Memory B cell (primary cell): Measurements from ENCODE around the gene CEBPB.
A peak's percentile ranks its signal among the peaks of the same experiment; 100 is the strongest.

Experiments used
- ATAC-seq: fragments of 150-1000 bp; cut with Tn5 transposase; 2 replicates; pipeline ENCODE4 v1.10.0; 2021; ENCODE audit warnings: low read depth, mild to moderate bottlenecking, moderate library complexity
- DNase-seq, 2 donors: peaks; one replicate each; pipeline ENCODE4 v3.0.0; 2022; ENCODE audit warnings: low spot score in 2 of 2
- H3K27ac Mint-ChIP-seq: one replicate; pipeline ENCODE4 v1.8.0; 2022; ENCODE audit warnings: mild to moderate bottlenecking, moderate library complexity, mixed read lengths
- H3K27me3 Mint-ChIP-seq: one replicate; pipeline ENCODE4 v1.8.0; 2022; ENCODE audit warnings: mixed read lengths
- H3K36me3 Mint-ChIP-seq: one replicate; pipeline ENCODE4 v1.8.0; 2022; ENCODE audit warnings: mild to moderate bottlenecking, mixed read lengths
- H3K4me1 Mint-ChIP-seq: one replicate; pipeline ENCODE4 v1.8.0; 2022; ENCODE audit warnings: mixed read lengths
- H3K4me3 Mint-ChIP-seq: one replicate; pipeline ENCODE4 v1.8.0; 2022; ENCODE audit warnings: mild to moderate bottlenecking, moderate library complexity, mixed read lengths
- H3K9me3 Mint-ChIP-seq: one replicate; pipeline ENCODE4 v1.8.0; 2022; ENCODE audit warnings: mixed read lengths

CEBPB gene

DNA sequence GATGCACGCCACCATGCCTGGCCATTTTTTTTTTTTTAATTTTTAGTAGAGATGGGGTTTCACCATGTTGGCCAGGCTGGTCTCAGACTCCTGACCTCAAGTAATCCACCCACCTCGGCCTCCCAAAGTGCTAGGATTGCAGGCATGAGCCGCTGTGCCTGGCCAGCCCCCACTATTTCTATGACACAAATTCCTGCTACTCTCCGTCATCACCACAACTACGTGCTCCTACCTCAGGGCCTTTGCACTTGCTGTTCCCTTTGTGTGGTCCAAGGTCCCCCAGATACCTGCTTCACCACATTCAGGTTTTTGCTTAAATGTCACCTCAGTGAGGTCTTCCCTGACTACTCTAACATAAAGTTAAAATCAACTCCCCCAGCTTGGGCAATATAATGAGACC lies 5.2 kb upstream of the CEBPB start:
- ATAC-seq = no peak
- Mint-ChIP-seq H3K9me3 (no peaks in the 10 kb centered on the region), H3K4me1 (no peaks in the 10 kb centered on the region), H3K27ac (no peak overlapping the region), H3K36me3 (no peaks in the 10 kb centered on the region), H3K27me3 (peaks cover 11% of the 10 kb centered on the region), H3K4me3 (no peak overlapping the region)
- no peak for DNase-seq

DNA sequence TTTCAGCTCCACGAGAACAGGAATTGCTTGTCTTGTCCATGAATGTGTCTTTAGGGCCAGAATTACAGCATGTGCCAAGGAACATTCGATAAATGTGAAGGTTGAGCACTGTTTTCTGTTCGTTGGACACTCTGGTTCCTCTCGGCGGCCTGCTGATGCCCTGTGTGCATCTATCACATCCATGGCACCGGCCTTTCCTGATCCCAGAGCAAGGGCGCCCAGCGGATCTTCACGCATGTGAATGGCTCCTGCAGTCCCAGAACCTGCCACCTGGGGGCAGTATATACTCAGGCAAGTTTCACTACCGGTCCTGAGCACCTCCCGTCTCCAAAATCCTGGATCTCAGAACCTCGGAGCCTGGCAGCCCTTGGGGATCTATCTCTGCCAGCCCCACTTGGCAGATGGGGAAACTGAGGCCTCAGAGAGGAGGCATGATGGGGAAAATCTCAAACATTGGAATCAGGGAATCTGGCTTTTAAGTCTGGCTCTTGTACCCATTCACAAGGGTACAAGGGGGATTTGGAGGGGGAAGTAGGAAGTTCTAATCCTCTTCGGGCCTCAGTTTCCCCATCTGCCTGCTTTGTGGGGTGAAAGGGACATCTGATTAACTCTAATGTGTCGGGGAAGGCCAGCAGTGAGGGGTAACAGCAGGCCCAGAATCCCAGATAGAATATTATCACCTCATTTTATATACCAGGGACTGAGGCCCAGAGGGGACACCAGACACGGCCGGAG lies 4.3 kb upstream of the CEBPB start:
- no peak overlapping the region for H3K27ac Mint-ChIP-seq
- no peak overlapping the region for H3K4me3 Mint-ChIP-seq
- H3K27me3 Mint-ChIP-seq = peaks cover 11% of the 10 kb centered on the region
- ATAC-seq (no peak), DNase-seq (peak; percentile 86 to 96)
- H3K4me1 Mint-ChIP-seq = no peaks in the 10 kb centered on the region
- no peaks in the 10 kb centered on the region for H3K9me3 Mint-ChIP-seq
- no peaks in the 10 kb centered on the region for H3K36me3 Mint-ChIP-seq

DNA sequence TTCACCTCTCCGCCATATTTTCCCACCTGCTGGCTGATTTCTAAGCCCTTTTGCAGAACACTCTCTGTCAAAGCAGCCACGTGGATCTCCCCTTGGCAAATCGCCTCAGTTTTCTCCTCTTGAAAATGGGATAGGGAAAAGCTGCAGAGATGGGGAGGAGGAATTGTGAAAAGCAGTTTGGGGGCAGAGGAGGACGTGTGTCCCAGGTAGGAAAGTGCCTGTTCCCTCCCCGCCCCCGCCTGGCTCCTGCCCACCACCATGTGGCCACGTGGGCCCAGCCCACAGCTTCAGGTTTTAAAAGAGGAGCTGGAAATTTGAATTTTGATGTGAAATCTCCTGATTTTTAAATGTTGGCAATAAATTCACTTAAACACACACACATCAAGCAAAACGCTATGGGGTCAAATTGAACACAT lies 3.6 kb upstream of the CEBPB start:
- Mint-ChIP-seq H3K9me3 (no peaks in the 10 kb centered on the region), H3K36me3 (no peaks in the 10 kb centered on the region), H3K27me3 (peaks cover 11% of the 10 kb centered on the region), H3K27ac (no peak overlapping the region), H3K4me3 (no peak overlapping the region), H3K4me1 (no peaks in the 10 kb centered on the region)
- no peak for DNase-seq
- no peak for ATAC-seq

DNA sequence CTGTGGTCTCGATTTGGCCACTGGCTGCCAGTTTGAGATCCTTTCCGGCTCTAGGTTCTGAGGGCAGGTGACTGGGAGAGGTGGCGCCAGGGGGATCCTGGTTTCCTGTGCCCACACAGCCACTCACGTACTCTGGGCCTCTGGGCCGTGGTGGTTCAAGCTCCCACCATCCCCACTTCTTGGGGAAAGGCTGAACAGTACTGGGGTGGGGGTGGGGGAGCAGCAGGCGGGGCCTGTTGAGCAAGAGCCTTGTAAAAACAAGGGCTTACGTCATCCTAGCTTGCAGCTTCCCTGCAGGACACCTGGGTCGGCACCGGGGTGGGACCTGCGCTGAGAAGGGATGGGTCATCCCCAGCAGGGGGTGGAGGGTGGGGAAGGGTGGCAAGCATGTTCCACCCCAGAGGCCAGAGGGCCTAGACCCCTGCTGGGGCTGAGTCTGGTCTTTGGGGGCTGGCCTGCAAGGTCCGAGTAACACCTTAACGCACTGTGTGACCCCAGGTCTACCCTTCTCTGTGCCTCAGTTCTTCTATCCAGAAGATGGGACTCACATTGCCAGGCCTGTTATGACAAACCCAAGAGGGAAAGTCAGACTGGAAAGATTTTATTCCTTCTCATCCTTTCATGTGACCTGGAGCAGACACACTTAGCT lies 3.1 kb upstream of the CEBPB start:
- Mint-ChIP-seq H3K9me3 (no peaks in the 10 kb centered on the region), H3K27me3 (peaks cover 11% of the 10 kb centered on the region), H3K27ac (no peak overlapping the region), H3K4me3 (no peak overlapping the region), H3K4me1 (no peaks in the 10 kb centered on the region), H3K36me3 (no peaks in the 10 kb centered on the region)
- ATAC-seq (no peak), DNase-seq (no peak)

DNA sequence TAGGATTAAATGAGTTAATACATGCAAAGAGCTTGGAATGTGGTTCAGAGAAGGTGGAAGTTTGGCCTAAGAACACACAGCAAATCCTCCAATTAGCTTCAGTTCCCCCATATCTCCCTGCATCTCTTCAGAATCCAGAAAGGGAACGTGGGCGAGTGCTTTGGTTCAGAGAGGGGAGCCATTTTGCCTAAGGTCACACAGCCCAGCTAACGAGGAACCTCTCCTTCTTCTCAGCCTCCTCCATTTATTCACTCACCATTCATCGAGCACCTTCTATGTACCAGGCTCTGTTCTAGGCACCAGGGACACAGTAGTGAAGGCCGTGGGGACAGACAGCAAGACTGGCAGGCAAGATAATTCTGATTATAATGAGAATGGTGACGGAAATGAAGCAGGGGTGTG lies 2.3 kb upstream of the CEBPB start:
- DNase-seq (no peak), ATAC-seq (no peak)
- Mint-ChIP-seq H3K36me3 (no peaks in the 10 kb centered on the region), H3K4me3 (no peak overlapping the region), H3K4me1 (peaks cover 6% of the 10 kb centered on the region), H3K9me3 (no peaks in the 10 kb centered on the region), H3K27me3 (peaks cover 11% of the 10 kb centered on the region), H3K27ac (no peak overlapping the region)

DNA sequence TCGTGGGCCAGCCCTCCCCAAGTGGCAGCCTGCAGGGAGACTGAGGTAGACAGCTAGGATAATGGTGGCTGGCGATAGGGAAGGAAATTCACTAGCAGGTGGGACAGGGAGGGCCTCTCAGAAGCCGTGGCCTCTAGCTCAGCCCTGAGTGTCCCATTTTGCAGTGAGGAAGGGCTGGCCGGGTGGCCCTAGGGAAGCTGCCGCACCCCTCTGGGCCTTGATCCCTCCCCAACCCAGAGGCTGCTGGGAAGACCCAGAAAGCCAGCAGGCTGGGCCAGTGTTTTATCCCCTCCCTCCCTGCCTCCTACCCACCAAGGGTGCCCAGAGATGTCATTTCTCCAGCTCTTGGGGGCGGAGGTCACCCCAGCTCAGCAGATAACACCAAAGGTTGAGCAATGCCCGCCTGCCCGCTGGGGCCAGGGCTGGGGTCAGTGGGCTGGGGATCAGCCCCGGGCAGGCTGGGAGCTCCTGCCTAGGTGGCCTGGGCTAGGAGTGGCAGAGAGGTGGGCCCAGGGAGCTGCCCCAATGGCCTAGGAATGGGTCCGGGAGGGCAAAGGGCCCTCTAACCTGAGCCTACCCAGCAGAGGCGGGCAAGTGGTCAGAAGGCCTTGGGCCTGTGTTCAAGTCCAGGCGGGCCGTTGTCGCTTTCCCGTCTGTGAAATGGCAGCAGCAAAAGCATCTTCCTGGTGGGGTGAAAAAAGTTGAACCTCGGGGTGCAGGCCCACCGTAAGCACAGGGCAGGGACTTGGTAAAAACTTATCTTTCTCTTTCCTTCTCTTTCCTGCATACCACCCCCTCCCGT lies 1.6 kb upstream of the CEBPB start:
- Mint-ChIP-seq H3K4me1 (peaks cover 10% of the 10 kb centered on the region), H3K4me3 (peak overlapping the region; percentile 6), H3K27me3 (peaks cover 7% of the 10 kb centered on the region), H3K9me3 (no peaks in the 10 kb centered on the region), H3K27ac (no peak overlapping the region), H3K36me3 (no peaks in the 10 kb centered on the region)
- ATAC-seq = no peak
- DNase-seq = no peak

DNA sequence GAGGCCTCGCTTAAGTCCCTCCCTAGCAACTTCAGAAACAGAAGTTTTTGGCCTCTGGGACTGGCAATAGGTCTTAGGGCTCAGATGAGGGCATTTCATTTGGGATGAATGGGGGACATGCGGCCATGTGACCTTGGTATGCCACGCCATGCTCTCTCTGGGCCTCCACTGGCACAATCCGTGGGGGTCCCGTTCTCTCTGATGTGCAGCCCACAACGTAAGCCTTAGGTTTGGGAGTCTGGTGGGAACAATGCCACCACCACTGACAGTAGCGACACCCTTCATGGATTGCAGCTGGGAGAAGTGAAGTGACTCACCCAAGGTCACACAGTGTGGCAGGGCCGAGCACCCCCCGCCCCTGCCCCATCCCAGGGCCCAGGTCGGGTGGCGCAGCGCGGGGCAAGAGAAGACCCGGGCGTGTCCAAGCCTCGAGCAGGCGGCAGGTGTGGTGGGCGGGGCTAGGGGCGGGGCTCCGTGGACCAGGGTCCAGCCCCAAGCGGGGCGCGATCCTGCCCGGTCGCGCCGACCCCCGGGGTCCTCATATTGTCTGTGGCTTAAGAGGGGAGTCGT lies 864 bp upstream of the CEBPB start:
- ATAC-seq (no peak), DNase-seq (no peak)
- Mint-ChIP-seq H3K9me3 (no peaks in the 10 kb centered on the region), H3K4me3 (peak overlapping the region; percentile 70), H3K4me1 (peaks cover 11% of the 10 kb centered on the region), H3K36me3 (no peaks in the 10 kb centered on the region), H3K27ac (peak overlapping the region; percentile 45), H3K27me3 (peaks cover 3% of the 10 kb centered on the region)

DNA sequence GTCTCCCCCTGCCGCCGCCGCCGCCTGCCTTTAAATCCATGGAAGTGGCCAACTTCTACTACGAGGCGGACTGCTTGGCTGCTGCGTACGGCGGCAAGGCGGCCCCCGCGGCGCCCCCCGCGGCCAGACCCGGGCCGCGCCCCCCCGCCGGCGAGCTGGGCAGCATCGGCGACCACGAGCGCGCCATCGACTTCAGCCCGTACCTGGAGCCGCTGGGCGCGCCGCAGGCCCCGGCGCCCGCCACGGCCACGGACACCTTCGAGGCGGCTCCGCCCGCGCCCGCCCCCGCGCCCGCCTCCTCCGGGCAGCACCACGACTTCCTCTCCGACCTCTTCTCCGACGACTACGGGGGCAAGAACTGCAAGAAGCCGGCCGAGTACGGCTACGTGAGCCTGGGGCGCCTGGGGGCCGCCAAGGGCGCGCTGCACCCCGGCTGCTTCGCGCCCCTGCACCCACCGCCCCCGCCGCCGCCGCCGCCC lies 474 bp downstream of the CEBPB start:
- H3K4me1 Mint-ChIP-seq = peaks cover 15% of the 10 kb centered on the region
- H3K27me3 Mint-ChIP-seq = no peaks in the 10 kb centered on the region
- H3K36me3 Mint-ChIP-seq = no peaks in the 10 kb centered on the region
- H3K27ac Mint-ChIP-seq = peak overlapping the region; percentile 17
- DNase-seq (peak in 1 of 2 donors; percentile 51), ATAC-seq (peak; percentile 36)
- peak overlapping the region; percentile 76 for H3K4me3 Mint-ChIP-seq
- no peaks in the 10 kb centered on the region for H3K9me3 Mint-ChIP-seq

DNA sequence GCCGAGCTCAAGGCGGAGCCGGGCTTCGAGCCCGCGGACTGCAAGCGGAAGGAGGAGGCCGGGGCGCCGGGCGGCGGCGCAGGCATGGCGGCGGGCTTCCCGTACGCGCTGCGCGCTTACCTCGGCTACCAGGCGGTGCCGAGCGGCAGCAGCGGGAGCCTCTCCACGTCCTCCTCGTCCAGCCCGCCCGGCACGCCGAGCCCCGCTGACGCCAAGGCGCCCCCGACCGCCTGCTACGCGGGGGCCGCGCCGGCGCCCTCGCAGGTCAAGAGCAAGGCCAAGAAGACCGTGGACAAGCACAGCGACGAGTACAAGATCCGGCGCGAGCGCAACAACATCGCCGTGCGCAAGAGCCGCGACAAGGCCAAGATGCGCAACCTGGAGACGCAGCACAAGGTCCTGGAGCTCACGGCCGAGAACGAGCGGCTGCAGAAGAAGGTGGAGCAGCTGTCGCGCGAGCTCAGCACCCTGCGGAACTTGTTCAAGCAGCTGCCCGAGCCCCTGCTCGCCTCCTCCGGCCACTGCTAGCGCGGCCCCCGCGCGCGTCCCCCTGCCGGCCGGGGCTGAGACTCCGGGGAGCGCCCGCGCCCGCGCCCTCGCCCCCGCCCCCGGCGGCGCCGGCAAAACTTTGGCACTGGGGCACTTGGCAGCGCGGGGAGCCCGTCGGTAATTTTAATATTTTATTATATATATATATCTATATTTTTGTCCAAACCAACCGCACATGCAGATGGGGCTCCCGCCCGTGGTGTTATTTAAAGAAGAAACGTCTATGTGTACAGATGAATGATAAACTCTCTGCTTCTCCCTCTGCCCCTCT lies 1.1 kb downstream of the CEBPB start:
- H3K4me1 Mint-ChIP-seq = peaks cover 15% of the 10 kb centered on the region
- peak; percentile 33 for ATAC-seq
- no peaks in the 10 kb centered on the region for H3K27me3 Mint-ChIP-seq

DNA sequence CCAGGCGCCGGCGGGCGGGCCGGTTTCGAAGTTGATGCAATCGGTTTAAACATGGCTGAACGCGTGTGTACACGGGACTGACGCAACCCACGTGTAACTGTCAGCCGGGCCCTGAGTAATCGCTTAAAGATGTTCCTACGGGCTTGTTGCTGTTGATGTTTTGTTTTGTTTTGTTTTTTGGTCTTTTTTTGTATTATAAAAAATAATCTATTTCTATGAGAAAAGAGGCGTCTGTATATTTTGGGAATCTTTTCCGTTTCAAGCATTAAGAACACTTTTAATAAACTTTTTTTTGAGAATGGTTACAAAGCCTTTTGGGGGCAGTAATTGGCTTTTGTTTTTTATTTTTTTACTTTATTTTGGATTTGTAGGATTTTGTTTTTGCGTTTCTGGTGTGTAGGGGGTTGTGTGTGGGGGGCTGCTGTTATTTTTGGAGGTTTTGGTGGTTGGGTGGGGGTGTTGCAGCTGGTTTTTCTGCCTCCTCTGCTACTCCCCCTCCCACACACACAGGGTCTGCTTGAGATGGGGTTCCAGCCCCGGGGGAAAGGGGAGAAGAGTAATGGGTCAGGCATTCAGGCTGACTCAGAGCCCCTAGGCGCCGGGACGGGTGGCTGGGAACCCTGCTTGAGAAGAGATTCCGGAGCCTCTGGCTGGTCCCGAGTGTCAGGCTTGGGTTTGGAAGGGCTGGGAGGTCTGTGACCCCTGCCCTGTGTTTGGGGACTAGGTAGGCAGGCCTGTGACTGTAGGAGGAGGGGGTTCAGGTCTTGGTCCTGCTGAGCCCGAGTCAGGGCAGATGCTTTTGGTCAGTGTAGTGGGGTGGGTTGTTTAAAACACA lies 2.0 kb downstream of the CEBPB start:
- H3K27ac Mint-ChIP-seq = peak overlapping the region; percentile 62
- H3K27me3 Mint-ChIP-seq = no peaks in the 10 kb centered on the region
- no peaks in the 10 kb centered on the region for H3K9me3 Mint-ChIP-seq
- DNase-seq (peak in 1 of 2 donors; percentile 52), ATAC-seq (peak; percentile 58)
- H3K4me3 Mint-ChIP-seq = peak overlapping the region; percentile 86
- H3K36me3 Mint-ChIP-seq = no peaks in the 10 kb centered on the region
- H3K4me1 Mint-ChIP-seq = peaks cover 15% of the 10 kb centered on the region

More for the DNA sequence above, 1.1 kb downstream of the CEBPB start:
- DNase-seq = peak; percentile 52 to 69
- H3K9me3 Mint-ChIP-seq = no peaks in the 10 kb centered on the region
- peak overlapping the region; percentile 86 for H3K4me3 Mint-ChIP-seq
- H3K36me3 Mint-ChIP-seq = no peaks in the 10 kb centered on the region
- H3K27ac Mint-ChIP-seq = peak overlapping the region; percentile 41

DNA sequence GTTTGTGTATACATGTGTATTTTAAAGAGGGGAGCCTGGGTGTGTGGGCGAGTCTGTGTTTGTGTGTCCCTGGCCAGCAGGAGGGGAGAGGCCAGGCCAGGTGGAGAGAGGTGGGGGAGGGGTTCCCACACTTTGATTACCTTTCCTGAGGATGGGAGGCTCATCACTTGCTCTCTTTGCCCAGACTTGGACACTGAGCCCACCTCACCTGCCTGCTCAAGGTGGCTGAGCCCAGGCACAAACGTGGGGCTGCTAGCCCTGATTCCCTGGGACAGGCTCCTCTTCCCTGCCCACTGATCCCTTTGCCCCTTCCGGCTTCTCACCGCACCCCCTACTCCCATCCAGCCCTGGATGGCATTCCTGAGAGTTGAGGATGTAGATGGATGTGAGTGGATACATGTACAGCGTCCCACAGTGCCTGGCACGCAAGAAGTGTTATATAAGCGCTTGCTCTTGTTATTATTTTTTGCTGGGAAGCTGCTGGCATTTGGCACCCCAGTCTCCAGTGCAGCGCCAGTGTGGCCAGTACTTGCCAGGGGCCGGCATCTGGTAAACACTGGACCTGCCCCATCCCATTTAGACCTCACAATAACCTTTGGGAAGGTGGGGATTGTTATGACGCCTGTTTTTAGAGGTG lies 2.7 kb downstream of the CEBPB start:
- peaks cover 15% of the 10 kb centered on the region for H3K4me1 Mint-ChIP-seq
- DNase-seq = no peak
- no peak for ATAC-seq
- no peaks in the 10 kb centered on the region for H3K9me3 Mint-ChIP-seq
- H3K4me3 Mint-ChIP-seq = peak overlapping the region; percentile 86
- H3K27me3 Mint-ChIP-seq = no peaks in the 10 kb centered on the region
- H3K36me3 Mint-ChIP-seq = no peaks in the 10 kb centered on the region
- H3K27ac Mint-ChIP-seq = peak overlapping the region; percentile 62

DNA sequence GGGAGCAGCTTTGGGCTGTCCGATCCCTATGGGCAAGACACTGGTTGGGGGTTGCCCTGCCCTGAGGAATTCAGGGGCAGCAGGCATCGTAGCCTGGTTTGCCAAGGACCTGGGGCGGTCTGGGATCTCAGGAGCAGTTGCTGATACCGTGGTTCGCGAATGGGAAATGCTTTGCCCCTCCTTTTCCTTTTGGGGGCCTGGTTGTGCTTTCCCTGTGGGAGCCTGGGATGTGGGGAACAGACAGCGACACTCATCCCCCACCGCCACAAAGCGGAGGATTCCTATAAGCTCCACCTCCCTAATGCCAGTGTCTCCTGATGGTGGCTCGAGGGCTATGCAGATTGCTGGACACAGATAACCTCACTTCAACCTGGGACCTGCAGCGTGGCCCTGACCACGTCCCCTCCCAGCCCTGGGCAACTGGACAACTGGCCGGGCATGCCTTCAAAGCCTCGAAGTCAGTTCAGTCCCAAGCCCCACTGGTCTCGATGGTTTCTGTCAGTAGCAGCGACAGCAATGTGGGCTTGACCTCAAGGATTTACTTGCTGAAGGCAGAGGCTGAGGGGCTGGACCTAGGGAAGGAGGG lies 3.3 kb downstream of the CEBPB start:
- ATAC-seq (no peak), DNase-seq (no peak)
- Mint-ChIP-seq H3K9me3 (no peaks in the 10 kb centered on the region), H3K36me3 (no peaks in the 10 kb centered on the region), H3K4me1 (peaks cover 15% of the 10 kb centered on the region), H3K4me3 (peak overlapping the region; percentile 86), H3K27ac (no peak overlapping the region), H3K27me3 (no peaks in the 10 kb centered on the region)
